Esophagus (tissue), 2 donors: ENCODE data around the gene RBM23. TPM values are rescaled to one million over a fixed set of nuclear protein-coding genes. Genes with fewer than 3 reads are reported as not detected.
A peak's percentile ranks its signal among the peaks of the same experiment; 100 is the strongest.
"Not testable (repeated sequence)": the region's sequence is repeated elsewhere in the genome, so short reads cannot be mapped to it uniquely, and the experiment has no call there.

Experiments
- H3K27ac ChIP-seq, 2 donors: one replicate each; pipeline ENCODE4 v1.5.1; 2013; ENCODE audit warnings: low read depth in 2 of 2, mild to moderate bottlenecking in 2 of 2, inconsistent platforms in 1 of 2, low read length in 1 of 2, moderate library complexity in 1 of 2
- H3K27me3 ChIP-seq, 2 donors: one replicate each; pipeline ENCODE4 v1.6.1; 2013; ENCODE audit warnings: low read length in 2 of 2, control low read depth in 1 of 2, mild to moderate bottlenecking in 1 of 2; ENCODE audit not compliant: insufficient read depth in 2 of 2, control insufficient read depth in 1 of 2
- H3K36me3 ChIP-seq, 2 donors: one replicate each; pipeline ENCODE4 v1.6.1; 2013; ENCODE audit warnings: low read length in 1 of 2; ENCODE audit not compliant: control insufficient read depth in 2 of 2, insufficient read depth in 2 of 2
- H3K4me1 ChIP-seq, 2 donors: one replicate each; pipeline ENCODE4 v1.6.1; 2013; ENCODE audit warnings: low read length in 1 of 2; ENCODE audit not compliant: control insufficient read depth in 2 of 2, insufficient read depth in 2 of 2
- H3K4me3 ChIP-seq, 2 donors: one replicate each; pipeline ENCODE4 v1.5.1; 2013; ENCODE audit warnings: low read length in 2 of 2, mild to moderate bottlenecking in 2 of 2, low read depth in 1 of 2, moderate library complexity in 1 of 2
- H3K9me3 ChIP-seq, 2 donors: one replicate each; pipeline ENCODE4 v1.6.1; 2013; ENCODE audit warnings: mild to moderate bottlenecking in 2 of 2, low read depth in 1 of 2, low read length in 1 of 2, moderate library complexity in 1 of 2; ENCODE audit not compliant: control insufficient read depth in 2 of 2, insufficient read depth in 1 of 2
- WGBS, 2 donors: extraction: QIAGEN DNeasy Blood & Tissue Kit; methylation state at CpG; one replicate each; pipeline ENCODE4 v1.1.7; 2013; 5-methylcytosine and 5-hydroxymethylcytosine counted together
- polyA plus RNA-seq, 2 donors: library from polyadenylated mRNA; stranded (reverse); fragments of 200-250 nt; gene quantifications; one replicate each; pipeline ENCODE4 v1.2.3, GENCODE V29; 2013
- donor health status: healthy with polysubstance abuse.
- donor health status: Bipolar disorder and iron deficiency.

The RBM23 gene
- polyA plus RNA-seq, 2 donors = 21.2 to 35.8 TPM

- Histone ChIP-seq H3K27me3 (no peaks in the 10 kb centered on the region), H3K27ac (no peak overlapping the region), H3K36me3 (peaks cover 14 to 18% of the 10 kb centered on the region in 2 donors), H3K9me3 (no peaks in the 10 kb centered on the region), H3K4me3 (no peak overlapping the region), H3K4me1 (peaks cover 0 to 4% of the 10 kb centered on the region in 2 donors)
- WGBS, 2 donors = 90 to 92% methylated on average over 6 of the region's 6 CpGs
Observed at GRCh38 chr14:22920697-22921096, 1.7 kb upstream of the RBM23 start.

- WGBS, 2 donors = 6 to 10% methylated on average over 10 of the region's 10 CpGs
- H3K36me3 ChIP-seq = peaks cover 14 to 16% of the 10 kb centered on the region in 2 donors
- no peaks in the 10 kb centered on the region for H3K9me3 ChIP-seq
- H3K4me3 ChIP-seq = peak overlapping the region; percentile 15 to 33
- H3K27ac ChIP-seq = peak overlapping the region; percentile 84 to 97
- H3K27me3 ChIP-seq = no peaks in the 10 kb centered on the region
- H3K4me1 ChIP-seq = peaks cover 0 to 4% of the 10 kb centered on the region in 2 donors
Observed at GRCh38 chr14:22919601-22919921, 612 bp upstream of the RBM23 start.

GRCh38 chr14:22915886-22916521, 2.9 kb downstream of the RBM23 start:
- Histone ChIP-seq H3K4me1 (peaks cover 0 to 4% of the 10 kb centered on the region in 2 donors), H3K27ac (no peak overlapping the region)

GRCh38 chr14:22914836-22915235, 4.1 kb downstream of the RBM23 start:
- H3K27me3 ChIP-seq, H3K4me3 ChIP-seq, H3K27ac ChIP-seq, H3K36me3 ChIP-seq, H3K4me1 ChIP-seq, H3K9me3 ChIP-seq: not testable (repeated sequence)
- 90 to 92% methylated on average over 4 of the region's 4 CpGs for WGBS, 2 donors

More at GRCh38 chr14:22915886-22916521, 2.9 kb downstream of the RBM23 start:
- H3K4me3 ChIP-seq = no peak overlapping the region
- H3K27me3 ChIP-seq = no peaks in the 10 kb centered on the region
- peaks cover 4% of the 10 kb centered on the region in 2 donors for H3K36me3 ChIP-seq
- no peaks in the 10 kb centered on the region for H3K9me3 ChIP-seq
- WGBS, 2 donors = 79% methylated on average over 8 of the region's 8 CpGs

- no peaks in the 10 kb centered on the region for H3K27me3 ChIP-seq
- no peak overlapping the region for H3K4me3 ChIP-seq
- WGBS, 2 donors = 84 to 88% methylated on average over 5 of the region's 5 CpGs
- no peak overlapping the region for H3K27ac ChIP-seq
- peaks cover 4 to 19% of the 10 kb centered on the region in 2 donors for H3K36me3 ChIP-seq
- no peaks in the 10 kb centered on the region for H3K4me1 ChIP-seq
- H3K9me3 ChIP-seq = no peaks in the 10 kb centered on the region
Observed at GRCh38 chr14:22910916-22911315, 8.0 kb downstream of the RBM23 start.

GRCh38 chr14:22908601-22909000, 10.3 kb downstream of the RBM23 start:
- WGBS, 2 donors = 81% methylated on average over 8 of the region's 8 CpGs

GRCh38 chr14:22907429-22907828, 11.5 kb downstream of the RBM23 start:
- H3K9me3 ChIP-seq = no peaks in the 10 kb centered on the region
- peaks cover 12 to 40% of the 10 kb centered on the region in 2 donors for H3K36me3 ChIP-seq
- WGBS, 2 donors = 91 to 93% methylated on average over 3 of the region's 3 CpGs
- H3K27ac ChIP-seq = no peak overlapping the region
- H3K4me1 ChIP-seq = peaks cover 0 to 4% of the 10 kb centered on the region in 2 donors
- no peaks in the 10 kb centered on the region for H3K27me3 ChIP-seq
- no peak overlapping the region for H3K4me3 ChIP-seq

More at GRCh38 chr14:22908601-22909000, 10.3 kb downstream of the RBM23 start:
- H3K36me3 ChIP-seq = peaks cover 12 to 35% of the 10 kb centered on the region in 2 donors
- H3K4me1 ChIP-seq = peaks cover 0 to 3% of the 10 kb centered on the region in 2 donors
- no peaks in the 10 kb centered on the region for H3K9me3 ChIP-seq
- no peak overlapping the region for H3K4me3 ChIP-seq
- no peaks in the 10 kb centered on the region for H3K27me3 ChIP-seq
- no peak overlapping the region for H3K27ac ChIP-seq

- H3K4me1 ChIP-seq = peaks cover 0 to 4% of the 10 kb centered on the region in 2 donors
- H3K9me3 ChIP-seq = no peaks in the 10 kb centered on the region
- WGBS, 2 donors = 96% methylated on average over 20 of the region's 20 CpGs
- no peak overlapping the region for H3K4me3 ChIP-seq
- peaks cover 16 to 53% of the 10 kb centered on the region in 2 donors for H3K36me3 ChIP-seq
- no peak overlapping the region for H3K27ac ChIP-seq
- no peaks in the 10 kb centered on the region for H3K27me3 ChIP-seq
Observed at GRCh38 chr14:22906073-22906472, 12.9 kb downstream of the RBM23 start.

GRCh38 chr14:22905627-22906026, 13.3 kb downstream of the RBM23 start:
- peaks cover 0 to 4% of the 10 kb centered on the region in 2 donors for H3K4me1 ChIP-seq

GRCh38 chr14:22903742-22904087, 15.2 kb downstream of the RBM23 start:
- H3K4me1 ChIP-seq = peaks cover 0 to 4% of the 10 kb centered on the region in 2 donors
- H3K27ac ChIP-seq = peak overlapping the region; percentile 75 to 89
- H3K4me3 ChIP-seq = no peak overlapping the region
- H3K9me3 ChIP-seq = no peaks in the 10 kb centered on the region
- WGBS, 2 donors = 42 to 51% methylated on average over 2 of the region's 2 CpGs
- H3K36me3 ChIP-seq = peaks cover 21 to 51% of the 10 kb centered on the region in 2 donors
- no peaks in the 10 kb centered on the region for H3K27me3 ChIP-seq

More at GRCh38 chr14:22905627-22906026, 13.3 kb downstream of the RBM23 start:
- Histone ChIP-seq H3K27me3 (no peaks in the 10 kb centered on the region), H3K36me3 (peaks cover 20 to 54% of the 10 kb centered on the region in 2 donors), H3K27ac (no peak overlapping the region), H3K9me3 (no peaks in the 10 kb centered on the region), H3K4me3 (no peak overlapping the region)
- WGBS, 2 donors = 92 to 96% methylated on average over 4 of the region's 4 CpGs
